GM12878 (cell line): ENCODE data around the gene TMEM132D. TPM values are rescaled to one million over a fixed set of nuclear protein-coding genes. Genes with fewer than 3 reads are reported as not detected.

Experiments
- ATAC-seq: fragments of 200-7000 bp; cut with Tn5 transposase; 3 replicates; pipeline ENCODE4 v1.9.1; 2020; ENCODE audit warnings: mild to moderate bottlenecking, moderate library complexity
- BruUV-seq: library from RNA; stranded (reverse); fragments of 400-500 nt; replicated peaks from 2 replicates; lab custom pipeline; 2021; lab: Mats Ljungman, UMichigan
- CTCF ChIA-PET: fragments of 300-600 bp; sonication (Branson Sonifier 250); formaldehyde crosslinking; extraction: SDS; loops from one replicate; lab custom pipeline; 2021; ENCODE audit warnings: inconsistent platforms; lab: Yijun Ruan, JAX
- POLR2A ChIA-PET: fragments of 350-600 bp; formaldehyde crosslinking; extraction: SDS; loops from one replicate; lab custom pipeline; 2021; ENCODE audit warnings: inconsistent platforms; lab: Charles Lee
- RAD21 ChIA-PET: fragments of 300-600 bp; sonication (Branson Sonifier 250); formaldehyde crosslinking; loops from one replicate; lab custom pipeline; 2023; ENCODE audit warnings: antibody characterized with exemption; ENCODE audit not compliant: unreplicated experiment; lab: Charles Lee
- SMC1A ChIA-PET: fragments of 300-600 bp; sonication (Branson Sonifier 250); formaldehyde crosslinking; loops from one replicate; lab custom pipeline; 2023; ENCODE audit not compliant: unreplicated experiment, uncharacterized antibody; lab: Charles Lee
- DNase-seq: peaks from one replicate; pipeline ENCODE4 v3.0.0-alpha.2; 2011; ENCODE audit warnings: low read depth, low spot score
- FAIRE-seq: peaks from 3 replicates; lab custom pipeline; 2011; peaks lifted over from hg19 to GRCh38; lab: Jason Lieb, UNC
- H2AFZ ChIP-seq: 2 replicates; pipeline ENCODE4 v1.6.0; 2011; ENCODE audit warnings: low read depth, low read length, control low read depth; ENCODE audit not compliant: control insufficient read depth
- H3K27ac ChIP-seq: 2 replicates; pipeline ENCODE4 v1.5.1; 2011; ENCODE audit warnings: control low read depth; ENCODE audit not compliant: control insufficient read depth, insufficient read depth
- H3K27me3 ChIP-seq, 2 experiments: replicated peaks in 1 of 2; 2 replicates each; pipeline versions ENCODE4 v1.6.0 to v1.6.1; 2011; ENCODE audit warnings: low read length in 1 of 2; ENCODE audit not compliant: control insufficient read depth in 2 of 2, insufficient read depth in 2 of 2
- H3K36me3 ChIP-seq, 2 experiments: 2 replicates each; pipeline ENCODE4 v1.5.1; 2011; ENCODE audit warnings: low read length in 1 of 2; ENCODE audit not compliant: control insufficient read depth in 2 of 2, insufficient read depth in 2 of 2
- H3K4me1 ChIP-seq: 2 replicates; pipeline ENCODE4 v1.6.1; 2011; ENCODE audit warnings: mild to moderate bottlenecking, low read length, moderate library complexity, mixed read lengths; ENCODE audit not compliant: control insufficient read depth, insufficient read depth
- H3K4me2 ChIP-seq: 2 replicates; pipeline ENCODE4 v1.6.0; 2011; ENCODE audit warnings: control low read depth; ENCODE audit not compliant: control insufficient read depth, insufficient read depth
- H3K4me3 ChIP-seq: fragments of 200-600 bp; sonication (generic); 2 replicates; pipeline ENCODE4 v1.5.1; 2016
- H3K79me2 ChIP-seq: 2 replicates; pipeline ENCODE4 v1.6.0; 2011; ENCODE audit warnings: low read length; ENCODE audit not compliant: control insufficient read depth, insufficient read depth
- H3K9ac ChIP-seq: 2 replicates; pipeline ENCODE4 v1.8.0; 2011; ENCODE audit warnings: low read length, control low read depth, mixed read lengths; ENCODE audit not compliant: control insufficient read depth, insufficient read depth
- H3K9me3 ChIP-seq: replicated peaks from 3 replicates; pipeline ENCODE4 v1.5.1; 2011; ENCODE audit warnings: mild to moderate bottlenecking, low read length; ENCODE audit not compliant: control insufficient read depth, insufficient read depth
- H4K20me1 ChIP-seq: 2 replicates; pipeline ENCODE4 v1.6.0; 2011; ENCODE audit not compliant: control insufficient read depth, insufficient read depth
- BMI1 ChIP-seq: fragments of 450-650 bp; IDR thresholded peaks from 2 replicates; pipeline ENCODE4 v1.6.1; 2016; ENCODE audit warnings: mild to moderate bottlenecking, moderate library complexity, borderline replicate concordance
- CBFB ChIP-seq: IDR thresholded peaks from 2 replicates; pipeline ENCODE4 v1.6.1; 2016; ENCODE audit warnings: antibody characterized with exemption, low read depth
- CHD2 ChIP-seq: IDR thresholded peaks from 2 replicates; pipeline ENCODE4 v1.6.1; 2011; ENCODE audit warnings: low read depth, low read length, improper control_type of control experiment, borderline replicate concordance
- EP300 ChIP-seq, 2 experiments: fragments of 150-350 bp in 1 of 2; IDR thresholded peaks; 2 replicates each; pipeline ENCODE4 v1.6.1; 2011 to 2012; ENCODE audit warnings: low read depth in 2 of 2, low read length in 2 of 2, borderline replicate concordance in 1 of 2, improper control_type of control experiment in 1 of 2, inconsistent platforms in 1 of 2; ENCODE audit not compliant: control insufficient read depth in 1 of 2
- FOXM1 ChIP-seq: IDR thresholded peaks from 2 replicates; pipeline ENCODE4 v1.6.1; 2012; ENCODE audit warnings: low read depth, mild to moderate bottlenecking, inconsistent platforms, low read length, moderate library complexity
- HDGF ChIP-seq: fragments of 450-650 bp; IDR thresholded peaks from 2 replicates; pipeline ENCODE4 v1.6.1; 2016; ENCODE audit warnings: antibody characterized with exemption
- RAD21 ChIP-seq: IDR thresholded peaks from 2 replicates; pipeline ENCODE4 v1.6.1; 2011; ENCODE audit warnings: mild to moderate bottlenecking, low read depth, low read length, moderate library complexity; ENCODE audit not compliant: insufficient read depth
- RAD51 ChIP-seq: fragments of 450-650 bp; IDR thresholded peaks from 2 replicates; pipeline ENCODE4 v1.6.1; 2016; ENCODE audit warnings: moderate library complexity, mild to moderate bottlenecking, inconsistent platforms
- RUNX3 ChIP-seq: IDR thresholded peaks from 2 replicates; pipeline ENCODE4 v1.6.1; 2012; ENCODE audit warnings: low read length, inconsistent platforms
- TCF3 ChIP-seq: IDR thresholded peaks from 2 replicates; pipeline ENCODE4 v1.6.1; 2012; ENCODE audit warnings: low read depth, mild to moderate bottlenecking, low read length, borderline replicate concordance; ENCODE audit not compliant: insufficient read depth
- YBX1 ChIP-seq: fragments of 450-650 bp; IDR thresholded peaks from 2 replicates; pipeline ENCODE4 v1.6.1; 2016; ENCODE audit warnings: antibody characterized with exemption
- WGBS: methylation state at CpG from one replicate; pipeline ENCODE4 v1.1.6; 2016; ENCODE audit warnings: low lambda C conversion rate; ENCODE audit not compliant: insufficient replicate concordance, insufficient coverage; ENCODE audit errors: missing lambda C conversion rate; 5-methylcytosine and 5-hydroxymethylcytosine counted together
- in situ Hi-C: fragments of 300-500 bp; cut with MboI; formaldehyde crosslinking; loops from 9 replicates; pipeline ENCODE4 v1.14.3; 2018; ENCODE audit warnings: mixed read lengths
- intact Hi-C: fragments of 100-400 bp; cut with micrococcal nuclease; formaldehyde crosslinking; loops from one replicate; pipeline ENCODE4 v1.14.2; 2022; ENCODE audit not compliant: unreplicated experiment
- polyA plus RNA-seq, 11 experiments: library from polyadenylated mRNA; depleted of rRNA in 4 of 11; unstranded in 6 of 11; stranded (reverse) in 5 of 11; fragments of >200 nt; fragmentation: Nextera tagmentation in 4 of 11; fragmentation: Illumina TruSeq in 1 of 11; extraction: Ambion mirVana in 4 of 11; extraction: Trizol in 1 of 11; gene quantifications; 1 replicate in 1 of 11; 2 replicates in 10 of 11; pipeline versions ENCODE4 v1.2.1 to v1.2.3, GENCODE V29; 2011 to 2016; ENCODE audit warnings: inconsistent platforms in 2 of 11, missing spikeins in 2 of 11, low read depth in 1 of 11
- total RNA-seq, 4 experiments: library from RNA; depleted of rRNA in 3 of 4; stranded (reverse); fragments of >200 nt in 3 of 4; fragmentation: Illumina TruSeq in 1 of 4; extraction: Trizol in 1 of 4; gene quantifications; 2 replicates each; pipeline versions ENCODE4 v1.2.1 to v1.2.3, GENCODE V29; 2013 to 2021
- TF ChIP-seq, protein P1 (sequence below), 3 experiments: IDR thresholded peaks in 2 of 3; conservative IDR thresholded peaks in 1 of 3; 2 replicates each; pipeline ENCODE4 v1.5.1; 2011; ENCODE audit warnings: low read depth in 3 of 3, low read length in 3 of 3, mild to moderate bottlenecking in 3 of 3, control low read depth in 2 of 3, moderate library complexity in 2 of 3, inconsistent platforms in 1 of 3, mixed read lengths in 1 of 3; ENCODE audit not compliant: control insufficient read depth in 2 of 3, insufficient read depth in 1 of 3; ENCODE audit errors: extremely low read depth in 1 of 3

TMEM132D gene
- total and polyA plus RNA-seq, 10 of the 15 experiments (the other 5 are each of a cell fraction or from before 2014, with no cell fraction given) = under 0.01 to 0.12 (median 0.02) TPM; not detected in 3

- CTCF ChIA-PET = no interaction called here
- ATAC-seq (no peak), FAIRE-seq (no peak), DNase-seq (no peak)
- Histone ChIP-seq H3K4me1 (no peaks in the 10 kb centered on the region), H3K4me3 (no peak overlapping the region), H2AFZ (no peak overlapping the region), H3K27ac (no peak overlapping the region), H3K27me3 (no peaks in the 10 kb centered on the region), H4K20me1 (no peaks in the 10 kb centered on the region), H3K9ac (no peak overlapping the region), H3K4me2 (no peak overlapping the region), H3K9me3 (no peaks in the 10 kb centered on the region; the same call in 2 of the 3 replicates), H3K36me3 (no peaks in the 10 kb centered on the region), H3K79me2 (no peaks in the 10 kb centered on the region)
- in situ Hi-C loops = no loop called here
- POLR2A ChIA-PET = no interaction called here
- no peak for TF ChIP-seq TCF3
- no peak for TF ChIP-seq EP300 (IDR thresholded peaks at IDR 0.05; ENCODE audit: borderline replicate concordance in 1 of 2, control insufficient read depth in 1 of 2, low read depth in 2 of 2, low read length in 2 of 2)
- TF ChIP-seq HDGF = no peak
- TF ChIP-seq CHD2 = no peak
- no peak for TF ChIP-seq RAD21
- no peak for TF ChIP-seq BMI1
- TF ChIP-seq CBFB = no peak
- no peak for TF ChIP-seq RAD51
- no peak for TF ChIP-seq FOXM1
- TF ChIP-seq, protein P1, sequence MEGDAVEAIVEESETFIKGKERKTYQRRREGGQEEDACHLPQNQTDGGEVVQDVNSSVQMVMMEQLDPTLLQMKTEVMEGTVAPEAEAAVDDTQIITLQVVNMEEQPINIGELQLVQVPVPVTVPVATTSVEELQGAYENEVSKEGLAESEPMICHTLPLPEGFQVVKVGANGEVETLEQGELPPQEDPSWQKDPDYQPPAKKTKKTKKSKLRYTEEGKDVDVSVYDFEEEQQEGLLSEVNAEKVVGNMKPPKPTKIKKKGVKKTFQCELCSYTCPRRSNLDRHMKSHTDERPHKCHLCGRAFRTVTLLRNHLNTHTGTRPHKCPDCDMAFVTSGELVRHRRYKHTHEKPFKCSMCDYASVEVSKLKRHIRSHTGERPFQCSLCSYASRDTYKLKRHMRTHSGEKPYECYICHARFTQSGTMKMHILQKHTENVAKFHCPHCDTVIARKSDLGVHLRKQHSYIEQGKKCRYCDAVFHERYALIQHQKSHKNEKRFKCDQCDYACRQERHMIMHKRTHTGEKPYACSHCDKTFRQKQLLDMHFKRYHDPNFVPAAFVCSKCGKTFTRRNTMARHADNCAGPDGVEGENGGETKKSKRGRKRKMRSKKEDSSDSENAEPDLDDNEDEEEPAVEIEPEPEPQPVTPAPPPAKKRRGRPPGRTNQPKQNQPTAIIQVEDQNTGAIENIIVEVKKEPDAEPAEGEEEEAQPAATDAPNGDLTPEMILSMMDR (IDR thresholded peaks at IDR 0.05 in 2 of 3, conservative IDR thresholded peaks at IDR 0.05 in 1 of 3; ENCODE audit: control insufficient read depth in 2 of 3, extremely low read depth in 1 of 3, insufficient read depth in 1 of 3, low read depth in 3 of 3, low read length in 3 of 3) = no peak
- TF ChIP-seq RUNX3 = no peak
- TF ChIP-seq YBX1 = no peak
- SMC1A ChIA-PET = no interaction called here
- RAD21 ChIA-PET = no interaction called here
- no TSS peak for BruUV-seq
- 17% methylated on average over 4 of the region's 4 CpGs for WGBS
- intact Hi-C loops = no loop called here
Measured at GRCh38 chr12:129928643-129929042, 24.8 kb upstream of the TMEM132D start.
